GM18508 (cell line): Measurements from ENCODE around the gene EFNB2.

ENCODE experiments used
- ATAC-seq: cut with Tn5 transposase; IDR thresholded peaks from one replicate; pipeline ENCODE4 v1.9.1; 2021; ENCODE audit warnings: moderate number of reproducible peaks; ENCODE audit not compliant: insufficient read depth, unreplicated experiment

The EFNB2 gene

GRCh38 chr13:106551350-106551749 is 15.9 kb upstream of the EFNB2 start:
- ATAC-seq = no peak

DNA sequence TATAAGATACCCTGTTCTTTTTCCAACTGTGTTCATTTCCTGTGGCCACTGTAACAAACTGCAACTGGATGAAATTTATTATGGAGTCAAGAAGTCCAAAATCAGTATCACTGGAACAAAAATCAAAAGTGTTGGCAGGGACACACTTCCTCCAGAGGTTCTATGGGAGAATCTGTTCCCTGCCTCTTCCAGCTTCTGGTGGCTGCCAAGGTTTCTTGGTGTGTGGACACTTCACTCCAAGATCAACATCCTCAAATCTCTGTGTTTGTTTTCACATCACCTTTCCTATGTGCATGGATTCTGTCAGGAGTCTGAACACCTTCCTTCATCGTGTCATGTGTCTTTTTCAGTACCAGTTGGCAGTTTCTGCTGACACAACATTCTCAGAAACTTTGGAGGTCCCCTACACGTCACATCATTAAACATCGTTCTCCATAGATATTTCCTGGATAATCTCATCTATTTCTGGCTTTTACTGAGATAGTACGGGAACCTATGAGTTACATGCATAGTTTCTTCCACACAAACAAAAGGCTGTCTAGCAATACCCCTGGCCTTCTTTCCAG is 15.2 kb upstream of the EFNB2 start:
- ATAC-seq = no peak

- ATAC-seq = no peak
Measured at GRCh38 chr13:106548064-106548696, 12.7 kb upstream of the EFNB2 start.

DNA sequence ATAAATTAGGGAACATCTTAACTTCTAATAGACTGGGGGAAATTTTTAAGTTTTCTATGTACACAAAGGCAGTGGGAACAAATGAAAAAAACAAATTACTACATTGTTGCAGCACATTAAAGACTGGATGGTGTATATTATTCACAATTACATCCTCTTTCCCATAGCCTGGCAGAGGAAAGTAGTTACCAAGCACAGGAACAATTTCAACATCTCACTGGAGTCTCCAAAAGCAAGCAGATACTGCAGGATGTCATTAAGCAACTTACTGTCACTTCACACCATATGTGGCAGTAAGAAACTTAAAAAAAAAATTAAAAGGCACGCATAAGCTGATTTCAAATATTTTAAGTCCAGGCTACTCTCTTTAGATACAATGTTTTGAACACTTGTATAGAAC is 6.4 kb upstream of the EFNB2 start:
- no peak for ATAC-seq

- no peak for ATAC-seq
Measured at GRCh38 chr13:106540613-106541012, 5.2 kb upstream of the EFNB2 start.

GRCh38 chr13:106537521-106537920 is 2.1 kb upstream of the EFNB2 start:
- no peak for ATAC-seq

GRCh38 chr13:106536244-106537034 is 977 bp upstream of the EFNB2 start:
- peak; percentile 30 for ATAC-seq

- ATAC-seq = peak; percentile 13
Measured at GRCh38 chr13:106534639-106535551, 567 bp downstream of the EFNB2 start.

GRCh38 chr13:106533943-106534638 is 1.4 kb downstream of the EFNB2 start:
- ATAC-seq = no peak

DNA sequence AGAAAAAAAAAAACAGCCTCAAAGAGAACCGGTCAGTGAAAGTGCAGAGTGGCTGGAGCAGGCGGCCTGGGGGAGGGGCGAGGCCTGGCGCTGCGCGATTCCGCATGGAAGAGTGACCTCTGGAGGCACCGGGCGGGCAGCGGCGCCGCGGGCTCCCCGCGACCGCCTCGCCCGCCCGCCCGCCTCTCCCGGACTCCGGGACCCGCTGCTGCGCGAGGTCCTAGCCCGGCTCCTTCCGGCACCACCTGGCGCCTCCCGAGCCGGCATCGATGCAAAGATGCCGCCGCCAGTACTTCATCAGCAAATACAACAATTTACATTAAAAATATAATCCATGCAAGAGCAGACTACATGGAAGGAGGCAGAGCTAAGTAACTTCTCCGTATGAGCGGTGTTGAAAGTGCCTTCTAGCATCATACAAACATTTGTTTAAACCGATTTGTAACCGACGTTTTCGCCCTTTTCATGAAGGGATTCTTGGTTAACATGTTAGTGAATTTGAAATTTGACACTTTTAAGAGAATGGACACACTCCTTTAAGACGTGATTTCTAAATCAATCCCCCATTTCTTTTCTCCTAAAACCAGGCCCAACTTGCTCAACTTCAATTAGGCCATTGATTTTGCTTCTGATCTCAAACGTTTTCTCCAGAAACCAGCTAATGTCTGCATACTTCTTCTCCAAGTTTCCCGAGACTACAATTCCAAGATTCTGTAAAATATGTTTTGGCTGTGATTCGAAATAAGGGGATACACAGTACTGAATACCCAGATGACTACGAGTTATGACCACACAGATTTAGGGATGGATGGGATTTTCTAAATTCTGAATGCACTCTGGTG is 2.1 kb downstream of the EFNB2 start:
- no peak for ATAC-seq

GRCh38 chr13:106532111-106532929 is 3.1 kb downstream of the EFNB2 start:
- no peak for ATAC-seq

DNA sequence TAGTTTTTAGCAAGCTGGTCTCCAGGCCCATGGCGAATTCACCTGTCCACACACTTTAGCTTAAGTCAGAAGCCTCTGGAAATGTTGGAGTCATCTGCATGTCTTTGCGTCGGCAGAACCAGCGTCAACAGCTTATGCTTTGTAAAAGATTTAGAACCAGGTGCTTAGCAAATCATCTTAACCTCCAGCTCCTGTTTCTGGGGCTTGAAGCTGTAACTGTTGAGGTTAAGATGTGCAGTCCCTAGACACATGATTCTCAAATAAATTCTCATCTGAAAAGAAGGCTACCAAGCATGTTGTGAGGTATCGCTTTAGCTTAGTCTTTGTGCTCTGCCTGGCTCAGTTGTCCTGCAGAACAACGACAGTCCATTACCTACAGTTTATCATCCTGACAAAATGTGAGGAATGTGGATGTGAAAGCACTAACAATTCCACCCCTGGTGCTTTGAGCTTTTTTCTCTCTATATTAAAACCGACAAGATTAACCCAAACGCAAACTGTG is 4.4 kb downstream of the EFNB2 start:
- no peak for ATAC-seq

- ATAC-seq = no peak
Measured at GRCh38 chr13:106530171-106530851, 5.2 kb downstream of the EFNB2 start.

GRCh38 chr13:106529415-106530170 is 5.9 kb downstream of the EFNB2 start:
- no peak for ATAC-seq

GRCh38 chr13:106528718-106529414 is 6.6 kb downstream of the EFNB2 start:
- ATAC-seq = no peak

GRCh38 chr13:106527826-106528225 is 7.6 kb downstream of the EFNB2 start:
- no peak for ATAC-seq
